ENCODE results near the gene BLTP2.
"Not testable (repeated sequence)": the region's sequence is repeated elsewhere in the genome, so short reads cannot be mapped to it uniquely, and the experiment has no call there.

GRCh38 chr17:28659497-28659881, 14.5 kb upstream of the BLTP2 start:
- TF ChIP-seq EZH2 (IDR thresholded peaks at IDR 0.05; ENCODE audit: borderline replicate concordance, control insufficient read depth, low read depth, low read length); CTCF (IDR thresholded peaks at IDR 0.05 in 2 of 3, conservative IDR thresholded peaks at IDR 0.05 in 1 of 3; ENCODE audit: control insufficient read depth in 2 of 3, extremely low read depth in 1 of 3, insufficient read depth in 1 of 3, low read depth in 3 of 3, low read length in 3 of 3); ESRRA (IDR thresholded peaks at IDR 0.05; ENCODE audit: low read length); MAX (IDR thresholded peaks at IDR 0.05; ENCODE audit: low read depth, low read length); RAD21 (IDR thresholded peaks at IDR 0.05; ENCODE audit: insufficient read depth, low read depth, low read length); EP300 (IDR thresholded peaks at IDR 0.05; ENCODE audit: borderline replicate concordance in 1 of 2, control insufficient read depth in 1 of 2, low read depth in 2 of 2, low read length in 2 of 2); POLR2AphosphoS2 (IDR thresholded peaks at IDR 0.05; ENCODE audit: low read depth, low read length); TCF7 (IDR thresholded peaks at IDR 0.05; ENCODE audit: borderline replicate concordance); HCFC1 (IDR thresholded peaks at IDR 0.05; ENCODE audit: low read length); SREBF1 (IDR thresholded peaks at IDR 0.05; ENCODE audit: low read length): not testable (repeated sequence)
- TF ChIP-seq, protein P1, sequence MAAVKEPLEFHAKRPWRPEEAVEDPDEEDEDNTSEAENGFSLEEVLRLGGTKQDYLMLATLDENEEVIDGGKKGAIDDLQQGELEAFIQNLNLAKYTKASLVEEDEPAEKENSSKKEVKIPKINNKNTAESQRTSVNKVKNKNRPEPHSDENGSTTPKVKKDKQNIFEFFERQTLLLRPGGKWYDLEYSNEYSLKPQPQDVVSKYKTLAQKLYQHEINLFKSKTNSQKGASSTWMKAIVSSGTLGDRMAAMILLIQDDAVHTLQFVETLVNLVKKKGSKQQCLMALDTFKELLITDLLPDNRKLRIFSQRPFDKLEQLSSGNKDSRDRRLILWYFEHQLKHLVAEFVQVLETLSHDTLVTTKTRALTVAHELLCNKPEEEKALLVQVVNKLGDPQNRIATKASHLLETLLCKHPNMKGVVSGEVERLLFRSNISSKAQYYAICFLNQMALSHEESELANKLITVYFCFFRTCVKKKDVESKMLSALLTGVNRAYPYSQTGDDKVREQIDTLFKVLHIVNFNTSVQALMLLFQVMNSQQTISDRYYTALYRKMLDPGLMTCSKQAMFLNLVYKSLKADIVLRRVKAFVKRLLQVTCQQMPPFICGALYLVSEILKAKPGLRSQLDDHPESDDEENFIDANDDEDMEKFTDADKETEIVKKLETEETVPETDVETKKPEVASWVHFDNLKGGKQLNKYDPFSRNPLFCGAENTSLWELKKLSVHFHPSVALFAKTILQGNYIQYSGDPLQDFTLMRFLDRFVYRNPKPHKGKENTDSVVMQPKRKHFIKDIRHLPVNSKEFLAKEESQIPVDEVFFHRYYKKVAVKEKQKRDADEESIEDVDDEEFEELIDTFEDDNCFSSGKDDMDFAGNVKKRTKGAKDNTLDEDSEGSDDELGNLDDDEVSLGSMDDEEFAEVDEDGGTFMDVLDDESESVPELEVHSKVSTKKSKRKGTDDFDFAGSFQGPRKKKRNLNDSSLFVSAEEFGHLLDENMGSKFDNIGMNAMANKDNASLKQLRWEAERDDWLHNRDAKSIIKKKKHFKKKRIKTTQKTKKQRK (IDR thresholded peaks at IDR 0.05; ENCODE audit: low read depth, low read length) = not testable (repeated sequence)
